Left ventricle myocardium inferior (tissue), 1 donor: ENCODE measurements around the gene LCN1. TPM values are rescaled to one million over a fixed set of nuclear protein-coding genes. Genes with fewer than 3 reads are reported as not detected.
A peak's percentile ranks its signal among the peaks of the same experiment; 100 is the strongest.

Experiments used
- DNase-seq: peaks from one replicate; pipeline ENCODE4 v3.0.0-alpha.2; 2020
- H3K27ac ChIP-seq: fragments of 200-600 bp; replicated peaks from 2 replicates; pipeline ENCODE4 v1.8.0; 2021
- H3K27me3 ChIP-seq: fragments of 200-600 bp; 2 replicates; pipeline ENCODE4 v1.8.0; 2021; ENCODE audit warnings: low read depth
- H3K36me3 ChIP-seq: fragments of 200-600 bp; 2 replicates; pipeline ENCODE4 v1.8.0; 2021
- H3K4me1 ChIP-seq: fragments of 200-600 bp; 2 replicates; pipeline ENCODE4 v1.8.0; 2021
- H3K4me3 ChIP-seq: fragments of 200-600 bp; 2 replicates; pipeline ENCODE4 v1.8.0; 2021; ENCODE audit warnings: mild to moderate bottlenecking, moderate library complexity
- H3K9me3 ChIP-seq: fragments of 200-600 bp; replicated peaks from 2 replicates; pipeline ENCODE4 v1.8.0; 2021
- intact Hi-C: fragments of 100-400 bp; cut with micrococcal nuclease; formaldehyde crosslinking; loops from one replicate; pipeline ENCODE4 v1.11.0; 2022
- total RNA-seq: library from RNA; stranded (reverse); fragmentation: NEBNext Ultra II Directional; extraction: Animal tissue kit (Norgen Biotek cat#: 25700); gene quantifications from one replicate; pipeline ENCODE4 v1.2.1, GENCODE V29; 2021
- TF ChIP-seq, protein P1 (sequence below): fragments of 200-600 bp; IDR thresholded peaks from 2 replicates; pipeline ENCODE4 v1.8.0; 2021; ENCODE audit warnings: antibody characterized with exemption, mild to moderate bottlenecking, borderline replicate concordance
- donor health status: DM: no; HTN: yes; CAD: no; lungs with severe emphysema.

LCN1 gene
- total RNA-seq, 1 donor from 2014 or later = not detected

DNA sequence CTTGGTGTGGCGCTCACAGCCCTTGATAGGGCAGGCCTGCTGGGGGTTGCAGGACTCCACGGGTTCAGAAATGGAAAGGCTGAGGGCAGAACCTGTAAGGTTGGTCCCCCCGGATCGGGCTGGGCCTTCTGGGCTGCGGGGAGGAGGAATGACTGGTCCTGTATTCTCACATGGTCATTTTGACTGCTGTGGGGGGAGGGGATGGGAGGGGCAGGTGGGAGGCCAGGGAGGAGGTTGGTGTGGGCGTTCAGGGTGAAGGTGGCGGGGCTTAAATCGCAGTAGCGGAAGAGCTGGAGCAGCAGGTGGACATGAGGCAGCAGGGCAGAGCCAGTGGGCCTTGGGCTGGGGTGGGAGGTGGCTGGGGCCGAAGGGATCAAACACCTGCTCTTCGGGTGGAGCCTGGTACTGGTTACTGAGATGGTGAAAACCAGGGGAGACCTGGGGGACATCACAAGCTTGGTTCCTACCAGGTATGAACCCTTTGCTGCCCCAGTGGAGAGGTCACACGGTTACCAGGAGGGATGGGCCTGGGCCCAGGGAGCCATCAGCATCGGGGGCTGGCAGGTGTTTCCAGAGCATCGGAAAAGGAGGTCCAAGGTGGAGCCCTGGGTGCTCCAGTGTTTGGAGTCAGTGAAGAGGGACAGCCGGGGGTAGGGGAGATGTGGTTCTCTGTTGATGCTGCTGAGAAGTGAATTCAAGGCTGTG is 18.9 kb upstream of the LCN1 start:
- H3K4me3 ChIP-seq = peak overlapping the region; percentile 98
- TF ChIP-seq, protein P1, sequence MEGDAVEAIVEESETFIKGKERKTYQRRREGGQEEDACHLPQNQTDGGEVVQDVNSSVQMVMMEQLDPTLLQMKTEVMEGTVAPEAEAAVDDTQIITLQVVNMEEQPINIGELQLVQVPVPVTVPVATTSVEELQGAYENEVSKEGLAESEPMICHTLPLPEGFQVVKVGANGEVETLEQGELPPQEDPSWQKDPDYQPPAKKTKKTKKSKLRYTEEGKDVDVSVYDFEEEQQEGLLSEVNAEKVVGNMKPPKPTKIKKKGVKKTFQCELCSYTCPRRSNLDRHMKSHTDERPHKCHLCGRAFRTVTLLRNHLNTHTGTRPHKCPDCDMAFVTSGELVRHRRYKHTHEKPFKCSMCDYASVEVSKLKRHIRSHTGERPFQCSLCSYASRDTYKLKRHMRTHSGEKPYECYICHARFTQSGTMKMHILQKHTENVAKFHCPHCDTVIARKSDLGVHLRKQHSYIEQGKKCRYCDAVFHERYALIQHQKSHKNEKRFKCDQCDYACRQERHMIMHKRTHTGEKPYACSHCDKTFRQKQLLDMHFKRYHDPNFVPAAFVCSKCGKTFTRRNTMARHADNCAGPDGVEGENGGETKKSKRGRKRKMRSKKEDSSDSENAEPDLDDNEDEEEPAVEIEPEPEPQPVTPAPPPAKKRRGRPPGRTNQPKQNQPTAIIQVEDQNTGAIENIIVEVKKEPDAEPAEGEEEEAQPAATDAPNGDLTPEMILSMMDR = no peak
- intact Hi-C loops = no loop called here
- peaks cover 34% of the 10 kb centered on the region for H3K36me3 ChIP-seq
- H3K27me3 ChIP-seq = no peaks in the 10 kb centered on the region
- H3K4me1 ChIP-seq = peaks cover 51% of the 10 kb centered on the region
- no peaks in the 10 kb centered on the region for H3K9me3 ChIP-seq
- no peak for DNase-seq
- no peak overlapping the region for H3K27ac ChIP-seq

DNA sequence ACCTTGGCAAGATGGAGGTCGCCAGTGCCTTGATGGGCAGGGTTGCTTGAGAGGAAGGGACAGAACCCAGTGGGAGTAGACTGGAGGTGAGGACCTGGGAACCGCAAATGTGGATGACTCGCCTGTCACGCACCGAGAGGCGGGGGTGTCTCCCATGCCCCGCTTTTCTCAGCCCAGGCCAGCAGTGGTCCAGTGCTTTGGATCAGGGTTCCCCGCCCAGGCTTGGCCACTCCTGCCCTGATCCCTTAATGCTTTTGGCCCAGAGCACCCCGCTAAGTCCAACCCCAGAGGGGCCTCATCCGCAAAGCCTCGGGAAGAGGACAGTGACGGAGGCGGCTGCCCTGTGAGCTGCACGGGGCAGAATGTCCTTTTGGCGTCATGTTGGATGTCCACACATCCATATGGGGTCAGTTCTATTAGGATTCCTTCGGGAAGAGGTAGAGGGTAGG is 18.3 kb upstream of the LCN1 start:
- Histone ChIP-seq H3K36me3 (peaks cover 34% of the 10 kb centered on the region), H3K27me3 (no peaks in the 10 kb centered on the region), H3K27ac (no peak overlapping the region), H3K4me3 (no peak overlapping the region), H3K4me1 (peaks cover 51% of the 10 kb centered on the region), H3K9me3 (no peaks in the 10 kb centered on the region)
- intact Hi-C loops = no loop called here
- TF ChIP-seq, protein P1 = no peak
- DNase-seq = no peak

DNA sequence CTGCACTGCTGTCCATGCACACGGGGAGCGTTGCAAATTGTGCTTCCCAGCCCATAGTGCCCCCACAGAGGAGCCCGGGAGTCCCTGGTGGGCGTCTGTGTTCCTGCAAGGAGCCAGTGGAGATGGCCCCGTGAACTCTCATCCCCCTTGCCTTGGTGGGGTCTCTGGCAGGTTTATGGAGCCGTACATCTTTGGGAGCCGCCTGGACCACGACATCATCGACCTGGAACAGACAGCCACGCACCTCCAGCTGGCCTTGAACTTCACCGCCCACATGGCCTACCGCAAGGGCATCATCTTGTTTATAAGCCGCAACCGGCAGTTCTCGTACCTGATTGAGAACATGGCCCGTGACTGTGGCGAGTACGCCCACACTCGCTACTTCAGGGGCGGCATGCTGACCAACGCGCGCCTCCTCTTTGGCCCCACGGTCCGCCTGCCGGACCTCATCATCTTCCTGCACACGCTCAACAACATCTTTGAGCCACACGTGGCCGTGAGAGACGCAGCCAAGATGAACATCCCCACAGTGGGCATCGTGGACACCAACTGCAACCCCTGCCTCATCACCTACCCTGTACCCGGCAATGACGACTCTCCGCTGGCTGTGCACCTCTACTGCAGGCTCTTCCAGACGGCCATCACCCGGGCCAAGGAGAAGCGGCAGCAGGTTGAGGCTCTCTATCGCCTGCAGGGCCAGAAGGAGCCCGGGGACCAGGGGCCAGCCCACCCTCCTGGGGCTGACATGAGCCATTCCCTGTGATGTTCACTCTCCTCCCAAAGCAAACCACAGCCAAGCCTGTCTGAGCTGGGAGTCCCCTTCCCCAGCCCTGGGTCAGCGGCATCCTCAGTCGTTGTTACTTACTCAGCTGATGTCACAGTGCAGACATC is 17.6 kb upstream of the LCN1 start:
- Histone ChIP-seq H3K4me3 (no peak overlapping the region), H3K27me3 (no peaks in the 10 kb centered on the region), H3K9me3 (peaks cover 2% of the 10 kb centered on the region), H3K36me3 (peaks cover 34% of the 10 kb centered on the region), H3K27ac (no peak overlapping the region), H3K4me1 (peaks cover 51% of the 10 kb centered on the region)
- TF ChIP-seq, protein P1 = no peak
- DNase-seq = no peak
- intact Hi-C loops = no loop called here

DNA sequence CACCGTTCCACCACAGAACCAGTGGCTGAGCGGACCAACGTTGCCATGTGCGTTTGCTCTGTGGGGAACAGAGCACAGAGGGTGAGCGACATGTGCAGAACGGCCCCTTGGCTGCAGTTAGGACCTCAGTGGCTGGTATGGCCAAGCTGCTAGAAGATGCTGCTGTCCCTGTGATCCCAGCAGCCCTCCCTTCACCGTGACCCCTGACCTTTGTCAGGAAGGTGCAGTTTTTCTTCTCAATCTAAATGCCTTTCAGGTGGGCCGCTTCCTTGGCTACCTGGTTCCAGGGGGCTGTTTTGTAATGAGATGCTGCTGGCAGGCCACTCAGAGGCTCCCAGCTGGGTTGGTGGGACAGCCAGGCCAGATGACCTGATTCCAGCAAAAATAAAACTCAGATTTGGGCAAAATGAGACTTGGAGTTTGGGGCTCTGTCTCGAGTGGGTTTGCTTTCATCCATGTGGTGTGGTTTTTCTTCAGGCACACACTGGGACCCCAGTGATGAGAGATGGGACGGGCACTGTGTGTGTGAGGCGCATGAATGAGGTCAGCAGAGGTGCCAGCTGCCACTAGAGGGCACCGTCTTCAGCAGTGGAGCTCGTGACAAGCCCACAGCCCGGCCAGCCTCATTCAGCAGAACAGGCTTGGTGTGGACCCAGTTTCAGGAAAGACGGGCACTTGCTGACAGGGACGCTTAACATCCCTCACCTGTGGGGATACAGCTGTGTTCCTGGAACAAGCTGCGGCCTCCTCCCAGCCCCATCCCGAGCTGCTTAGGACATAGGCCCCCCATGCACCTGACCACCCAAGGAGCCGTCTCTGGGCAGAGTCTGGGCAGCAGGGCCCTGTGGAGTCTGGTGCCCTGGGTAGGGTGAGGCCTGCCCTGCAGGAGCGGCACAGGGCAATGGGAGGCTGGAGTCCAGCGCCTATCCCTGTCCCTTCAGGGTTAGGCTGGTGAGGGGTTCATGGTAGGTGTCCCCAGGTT is 16.7 kb upstream of the LCN1 start:
- DNase-seq = peak; percentile 46
- Histone ChIP-seq H3K4me1 (peaks cover 45% of the 10 kb centered on the region), H3K36me3 (peaks cover 34% of the 10 kb centered on the region), H3K27me3 (no peaks in the 10 kb centered on the region), H3K9me3 (peaks cover 11% of the 10 kb centered on the region), H3K4me3 (no peak overlapping the region), H3K27ac (no peak overlapping the region)
- intact Hi-C loops = no loop called here
- TF ChIP-seq, protein P1 = peak; percentile 77
